Measurements from ENCODE around the gene SENP1. TPM values are rescaled to one million over a fixed set of nuclear protein-coding genes. Genes with fewer than 3 reads are reported as not detected.
A peak's percentile ranks its signal among the peaks of the same experiment; 100 is the strongest.

The SENP1 gene
- total and polyA plus RNA-seq, 12 donors, result 2.1 to 10.7 (median 8.5) TPM

DNA sequence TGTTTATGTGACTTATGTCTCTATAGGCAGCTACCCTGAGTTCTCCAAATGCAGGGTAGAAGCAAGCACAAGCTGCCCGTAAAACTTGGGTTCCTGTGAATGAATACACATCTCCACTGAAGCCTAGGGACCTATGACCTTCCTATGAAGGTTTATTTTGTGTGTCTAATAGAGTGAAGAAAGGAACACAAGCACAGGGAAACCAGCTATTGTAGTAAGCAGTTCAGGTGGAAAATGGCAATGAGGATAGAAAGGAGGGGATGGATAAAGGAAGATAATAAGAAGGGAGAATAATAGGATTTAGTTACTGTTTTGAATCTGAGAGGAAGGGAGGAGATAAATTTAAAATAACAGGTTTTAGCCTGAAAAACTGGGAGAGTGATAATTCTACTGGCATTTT, 15.6 kb upstream of the SENP1 start:
- Histone ChIP-seq H3K9me3 (no peaks in the 10 kb centered on the region), H3K27me3 (no peaks in the 10 kb centered on the region), H3K36me3 (peaks cover 0 to 42% (median 9%) of the 10 kb centered on the region in 9 donors), H3K27ac (peak overlapping the region in 6 of 10 donors; percentile 79 to 88 (median 85)), H3K4me1 (peaks cover 0 to 51% (median 13%) of the 10 kb centered on the region in 9 donors), H3K4me3 (peak overlapping the region in 7 of 10 donors; percentile 15 to 83 (median 72))
- 59 to 69% methylated on average over 1 of the region's 1 CpG for WGBS, 2 donors
- ATAC-seq, result no peak
- intact Hi-C loops (cut with DNase I), result loop anchor here in 2 of 10 donors (5.0 kb wide), 1 partner anchor 36 kb away; the partner anchor contains the start of gene ASB8 (in 2 of the 2)
- DNase-seq, result no peak
- no peak for TF ChIP-seq CTCF (IDR thresholded peaks at IDR 0.05)

GRCh38 chr12:48119834-48120195, 13.9 kb upstream of the SENP1 start:
- H3K9me3 ChIP-seq, result no peaks in the 10 kb centered on the region
- 7 to 9% methylated on average over 5 of the region's 5 CpGs for WGBS, 2 donors
- peaks cover 0 to 26% (median 6%) of the 10 kb centered on the region in 9 donors for H3K36me3 ChIP-seq
- H3K27ac ChIP-seq, result peak overlapping the region; percentile 28 to 90 (median 84)
- intact Hi-C loops (cut with DNase I), result loop anchor here in 4 of 10 donors (1.0 to 5.0 kb wide), 3 partner anchors 32 to 37 kb away; partner anchors contain the start of gene ASB8 (in 3 of the 4)
- peak overlapping the region; percentile 53 to 83 (median 70) for H3K4me3 ChIP-seq
- TF ChIP-seq CTCF (IDR thresholded peaks at IDR 0.05), result no peak
- peaks cover 0 to 40% (median 11%) of the 10 kb centered on the region in 9 donors for H3K4me1 ChIP-seq
- DNase-seq (no peak), ATAC-seq (peak in 2 of 8 donors; percentile 1 to 12)
- no peaks in the 10 kb centered on the region for H3K27me3 ChIP-seq

- no peak for TF ChIP-seq CTCF (IDR thresholded peaks at IDR 0.05)
- H3K27ac ChIP-seq, result peak within 1 kb of the TSS; percentile 28 to 90 (median 84)
- ATAC-seq (peak; percentile 95 to 98 (median 96)), DNase-seq (peak; percentile 67 to 91)
- peaks cover 0 to 20% (median 6%) of the 10 kb centered on the region in 9 donors for H3K36me3 ChIP-seq
- H3K4me1 ChIP-seq, result peaks cover 0 to 37% (median 9%) of the 10 kb centered on the region in 9 donors
- H3K27me3 ChIP-seq, result no peaks in the 10 kb centered on the region
- intact Hi-C loops (cut with DNase I), result loop anchor here in 2 of 10 donors (1.0 to 5.0 kb wide), 2 partner anchors 33 to 38 kb away; partner anchors contain the start of gene ASB8 (in 1 of the 2)
- H3K9me3 ChIP-seq, result no peaks in the 10 kb centered on the region
- peak within 1 kb of the TSS; percentile 53 to 83 (median 70) for H3K4me3 ChIP-seq
- WGBS, 2 donors, result 1 to 2% methylated on average over 20 of the region's 20 CpGs
Measured at GRCh38 chr12:48119078-48119833, 13.4 kb upstream of the SENP1 start, which contains the start of gene PFKM. Gene PFKM, plus strand, starts transcription at chr12:48119364. Its CDS starts 3,411 bp downstream, at chr12:48122775.

DNA sequence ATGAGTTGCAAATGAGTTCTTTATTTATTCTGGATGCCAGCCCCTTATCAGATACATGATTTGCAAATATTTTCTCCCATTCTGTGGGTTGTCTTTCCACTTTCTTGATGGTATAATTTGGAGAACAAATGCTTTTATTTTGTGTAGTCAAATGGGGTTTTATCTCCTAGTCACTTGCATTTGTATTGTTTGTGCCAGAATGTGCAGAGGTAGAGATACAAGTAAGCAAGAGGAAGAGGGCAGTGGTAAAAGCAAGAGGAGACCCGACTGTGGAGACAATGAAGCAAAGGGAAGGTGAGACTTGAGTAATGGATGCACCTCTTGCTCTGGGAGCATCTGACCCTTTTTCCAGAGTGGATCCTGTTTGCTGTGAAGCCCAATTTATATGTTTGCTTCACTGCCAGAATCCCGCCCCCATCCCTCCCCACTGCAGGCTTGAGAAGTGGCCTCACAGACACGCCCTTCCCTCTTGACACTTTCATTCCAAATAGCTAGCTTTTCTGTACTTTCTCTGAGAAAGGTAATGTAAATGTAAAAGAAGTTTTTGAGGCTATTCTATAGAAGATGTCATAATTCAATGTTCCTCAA, 12.5 kb upstream of the SENP1 start:
- peaks cover 0 to 12% (median under 1%) of the 10 kb centered on the region in 9 donors for H3K36me3 ChIP-seq
- 20 to 39% methylated on average over 3 of the region's 3 CpGs for WGBS, 2 donors
- peaks cover 0 to 35% (median 9%) of the 10 kb centered on the region in 9 donors for H3K4me1 ChIP-seq
- intact Hi-C loops (cut with DNase I), result loop anchor here in 1 of 10 donors (5.0 kb wide), 1 partner anchor 34 kb away; no protein-coding TSS in a partner anchor
- no peaks in the 10 kb centered on the region for H3K9me3 ChIP-seq
- no peak for DNase-seq
- peak overlapping the region in 7 of 10 donors; percentile 61 to 83 (median 72) for H3K4me3 ChIP-seq
- H3K27me3 ChIP-seq, result no peaks in the 10 kb centered on the region
- H3K27ac ChIP-seq, result peak overlapping the region in 4 of 10 donors; percentile 84 to 90 (median 87)
- TF ChIP-seq CTCF (IDR thresholded peaks at IDR 0.05), result no peak
- no peak for ATAC-seq

Measured in heart right ventricle (tissue), 16 donors.